Measurements from ENCODE around the gene TDO2. TPM values are rescaled to one million over a fixed set of nuclear protein-coding genes. Genes with fewer than 3 reads are reported as not detected.

Gene TDO2
- 2.7 TPM for total RNA-seq

GRCh38 chr4:155903453-155903852, at the start of gene TDO2:
TSS of gene TDO2 (plus strand) at chr4:155903696. CDS start at chr4:155903759, 63 bp downstream.

GRCh38 chr4:155866177-155866576, 37.3 kb upstream of the TDO2 start, which contains the start of gene ASIC5:
TSS of gene ASIC5 (minus strand) at chr4:155866277. CDS start at chr4:155866226, 51 bp downstream.

GRCh38 chr4:155953151-155954117, 49.9 kb downstream of the TDO2 start, which contains the start of gene CTSO:
TSS of gene CTSO (minus strand) at chr4:155953866. CDS start at chr4:155953847, 19 bp downstream.

Other genes starting within 250 kb of the TDO2 start
- gene GUCY1A1, start 236.8 kb upstream of the TDO2 start, total RNA-seq, result 80.2 TPM
- gene GUCY1B1, start 144.7 kb upstream of the TDO2 start, total RNA-seq, result 33.1 TPM
- gene ASIC5, start 37.4 kb upstream of the TDO2 start, total RNA-seq, result not detected
- 32.5 TPM for gene CTSO, start 50.2 kb downstream of the TDO2 start, total RNA-seq

All from metanephros (tissue), 1 donor.